ENCODE measurements around the gene RBFOX2.
"Not testable (repeated sequence)": the region's sequence is repeated elsewhere in the genome, so short reads cannot be mapped to it uniquely, and the experiment has no call there.

RBFOX2 gene

GRCh38 chr22:35758394-35758793 is 270.2 kb downstream of the RBFOX2 start:
- no peak for DNase-seq

- no peak for DNase-seq
Observed at GRCh38 chr22:35756722-35757121, 271.9 kb downstream of the RBFOX2 start.

- no peak for DNase-seq
Observed at GRCh38 chr22:35754761-35755160, 273.9 kb downstream of the RBFOX2 start.

- DNase-seq: no peak
Observed at GRCh38 chr22:35752863-35753189, 275.8 kb downstream of the RBFOX2 start.

- DNase-seq: no peak
Observed at GRCh38 chr22:35752006-35752862, 276.4 kb downstream of the RBFOX2 start.

- DNase-seq: no peak
Observed at GRCh38 chr22:35749808-35750207, 278.8 kb downstream of the RBFOX2 start.

- no peak for DNase-seq
Observed at GRCh38 chr22:35746946-35747703, 281.5 kb downstream of the RBFOX2 start.

GRCh38 chr22:35746248-35746647 is 282.4 kb downstream of the RBFOX2 start:
- DNase-seq: no peak

- DNase-seq: no peak
Observed at GRCh38 chr22:35743326-35743860, 285.2 kb downstream of the RBFOX2 start.

GRCh38 chr22:35742342-35743100 is 286.1 kb downstream of the RBFOX2 start:
- no peak for DNase-seq

- DNase-seq: no peak
Observed at GRCh38 chr22:35740616-35741015, 288.0 kb downstream of the RBFOX2 start.

GRCh38 chr22:35739931-35740380 is 288.7 kb downstream of the RBFOX2 start:
- no peak for DNase-seq

GRCh38 chr22:35739076-35739930 is 289.3 kb downstream of the RBFOX2 start:
- DNase-seq: no peak

- DNase-seq: not testable (repeated sequence)
Observed at GRCh38 chr22:35737886-35738285, 290.7 kb downstream of the RBFOX2 start.

- DNase-seq: no peak
Observed at GRCh38 chr22:35736701-35737100, 291.9 kb downstream of the RBFOX2 start.

GRCh38 chr22:35736166-35736565 is 292.5 kb downstream of the RBFOX2 start:
- no peak for DNase-seq

- no peak for DNase-seq
Observed at GRCh38 chr22:35735542-35735941, 293.1 kb downstream of the RBFOX2 start.

GRCh38 chr22:35734517-35734827 is 294.2 kb downstream of the RBFOX2 start:
- no peak for DNase-seq

GRCh38 chr22:35733791-35734516 is 294.7 kb downstream of the RBFOX2 start:
- no peak for DNase-seq

GRCh38 chr22:35733036-35733435 is 295.6 kb downstream of the RBFOX2 start:
- DNase-seq: no peak

GRCh38 chr22:35732116-35732515 is 296.5 kb downstream of the RBFOX2 start:
- DNase-seq: no peak

GRCh38 chr22:35731321-35731720 is 297.3 kb downstream of the RBFOX2 start:
- DNase-seq: no peak
